H1 (cell line): ENCODE measurements around the gene ESR1. TPM values are rescaled to one million over a fixed set of nuclear protein-coding genes. Genes with fewer than 3 reads are reported as not detected.

Experiments used
- ATF3 ChIP-seq: IDR thresholded peaks from 2 replicates; pipeline ENCODE4 v1.6.1; 2011; ENCODE audit warnings: low read depth, mild to moderate bottlenecking, low read length; ENCODE audit not compliant: insufficient read depth
- CHD2 ChIP-seq: IDR thresholded peaks from 2 replicates; pipeline ENCODE4 v1.6.1; 2012; ENCODE audit warnings: low read length, improper control_type of control experiment
- CTCF ChIP-seq, 3 experiments: IDR thresholded peaks; 1 replicate in 2 of 3; 2 replicates in 1 of 3; pipeline versions ENCODE4 v1.5.1 to v1.6.1; 2011; ENCODE audit warnings: low read length in 3 of 3, mild to moderate bottlenecking in 3 of 3, inconsistent platforms in 2 of 3, low read depth in 1 of 3, moderate library complexity in 1 of 3; ENCODE audit not compliant: insufficient read depth in 1 of 3; ENCODE audit errors: control extremely low read depth in 1 of 3
- EGR1 ChIP-seq: IDR thresholded peaks from 2 replicates; pipeline ENCODE4 v1.6.1; 2011; ENCODE audit warnings: low read depth, low read length, borderline replicate concordance
- KDM1A ChIP-seq: fragments of 200-600, 300-600 bp; sonication (generic); IDR thresholded peaks from 2 replicates; pipeline ENCODE4 v1.7.1; 2016; ENCODE audit warnings: mild to moderate bottlenecking, low read length, borderline replicate concordance
- KDM5A ChIP-seq: fragments of 200-600 bp; IDR thresholded peaks from 2 replicates; pipeline ENCODE4 v1.7.1; 2012; ENCODE audit warnings: mild to moderate bottlenecking, low read length, inconsistent platforms, mixed read lengths
- RFX5 ChIP-seq: IDR thresholded peaks from 2 replicates; pipeline ENCODE4 v1.6.1; 2011; ENCODE audit warnings: low read depth, low read length, improper control_type of control experiment, borderline replicate concordance
- SP1 ChIP-seq: IDR thresholded peaks from 2 replicates; pipeline ENCODE4 v1.6.1; 2011; ENCODE audit warnings: low read depth, low read length
- SP2 ChIP-seq: IDR thresholded peaks from 2 replicates; pipeline ENCODE4 v1.6.1; 2012; ENCODE audit warnings: mild to moderate bottlenecking, low read length, inconsistent platforms
- TCF12 ChIP-seq: IDR thresholded peaks from 2 replicates; pipeline ENCODE4 v1.6.1; 2011; ENCODE audit warnings: low read depth, mild to moderate bottlenecking, low read length
- polyA plus RNA-seq, 7 experiments: library from polyadenylated mRNA; depleted of rRNA in 3 of 7; stranded (reverse) in 5 of 7; unstranded in 2 of 7; fragments of >200 nt in 5 of 7; fragments of 200-250 nt in 2 of 7; gene quantifications; 1 replicate in 5 of 7; 2 replicates in 1 of 7; 4 replicates in 1 of 7; pipeline versions ENCODE4 v1.2.1 to v1.2.3, GENCODE V29; 2011 to 2013; ENCODE audit warnings: missing spikeins in 2 of 7, mixed read lengths in 2 of 7
- total RNA-seq: library from RNA; stranded (reverse); fragmentation: NEBNext Ultra II Directional; extraction: Animal tissue kit (Norgen Biotek cat#: 25700); gene quantifications from 2 replicates; pipeline ENCODE4 v1.2.1, GENCODE V29; 2021

Gene ESR1
- total and polyA plus RNA-seq, 2 of the 8 experiments (the other 6 are each of a cell fraction or from before 2014, with no cell fraction given): 0.03 to 0.17 TPM

GRCh38 chr6:151763938-151764680, 43.4 kb upstream of the ESR1 start (continued):
- TF ChIP-seq KDM5A: no peak
- no peak for TF ChIP-seq KDM1A
- peak; percentile 92 for TF ChIP-seq SP1
- no peak for TF ChIP-seq EGR1
- TF ChIP-seq TCF12: 0 out of 2 replicates have a peak, but pooled peaks have one; percentile 36
- no peak for TF ChIP-seq RFX5
- peak; percentile 67 to 84 (median 76) for TF ChIP-seq CTCF (IDR thresholded peaks at IDR 0.05; ENCODE audit: control extremely low read depth in 1 of 3, insufficient read depth in 1 of 3, low read depth in 1 of 3, low read length in 3 of 3)
- TF ChIP-seq SP2: peak; percentile 59; the same call in 1 of the 2 replicates
- peak; percentile 83 for TF ChIP-seq CHD2
- no peak for TF ChIP-seq ATF3
